ENCODE data around the gene PYY. TPM values are rescaled to one million over a fixed set of nuclear protein-coding genes. Genes with fewer than 3 reads are reported as not detected.
A peak's percentile ranks its signal among the peaks of the same experiment; 100 is the strongest.

The PYY gene
- total RNA-seq, 4 donors from 2014 or later, result not detected

DNA sequence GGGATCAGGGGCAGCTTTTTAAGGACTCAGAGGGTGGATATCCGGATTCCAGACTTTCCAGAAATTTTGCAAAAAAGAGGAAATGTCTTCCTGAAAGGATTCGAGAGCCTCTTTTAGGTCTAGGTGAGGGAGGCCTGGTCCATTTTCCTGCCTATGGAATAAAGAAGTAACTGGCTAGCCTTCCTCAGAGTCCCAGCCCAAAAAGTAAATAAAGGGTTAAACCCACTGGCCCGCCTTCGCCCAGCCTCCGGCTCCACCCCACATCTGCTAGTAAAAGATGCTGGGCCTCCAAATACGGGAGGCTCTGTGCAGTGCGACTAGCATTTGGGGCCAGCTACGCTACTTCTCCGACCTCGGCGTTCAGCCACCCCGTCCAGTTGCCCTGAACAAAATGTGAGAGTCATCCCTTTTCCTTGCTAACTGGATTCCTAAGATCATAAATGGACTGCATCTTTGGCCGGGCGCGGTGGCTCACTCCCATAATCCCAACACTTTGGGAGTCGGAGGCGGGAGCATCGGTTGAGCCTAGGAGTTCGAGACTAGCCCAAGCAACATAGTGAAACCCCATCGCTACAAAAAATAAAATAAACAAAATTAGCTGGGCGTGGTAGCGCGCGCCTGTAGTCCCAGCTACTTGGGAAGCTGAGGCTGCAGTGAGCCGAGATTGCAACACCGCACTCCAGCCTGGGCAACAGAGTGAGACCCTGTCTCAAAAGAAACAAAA lies 45.6 kb downstream of the PYY start:
- ATAC-seq (ENCODE audit: low FRiP score), result peak; percentile 58
- TF ChIP-seq, protein P1, sequence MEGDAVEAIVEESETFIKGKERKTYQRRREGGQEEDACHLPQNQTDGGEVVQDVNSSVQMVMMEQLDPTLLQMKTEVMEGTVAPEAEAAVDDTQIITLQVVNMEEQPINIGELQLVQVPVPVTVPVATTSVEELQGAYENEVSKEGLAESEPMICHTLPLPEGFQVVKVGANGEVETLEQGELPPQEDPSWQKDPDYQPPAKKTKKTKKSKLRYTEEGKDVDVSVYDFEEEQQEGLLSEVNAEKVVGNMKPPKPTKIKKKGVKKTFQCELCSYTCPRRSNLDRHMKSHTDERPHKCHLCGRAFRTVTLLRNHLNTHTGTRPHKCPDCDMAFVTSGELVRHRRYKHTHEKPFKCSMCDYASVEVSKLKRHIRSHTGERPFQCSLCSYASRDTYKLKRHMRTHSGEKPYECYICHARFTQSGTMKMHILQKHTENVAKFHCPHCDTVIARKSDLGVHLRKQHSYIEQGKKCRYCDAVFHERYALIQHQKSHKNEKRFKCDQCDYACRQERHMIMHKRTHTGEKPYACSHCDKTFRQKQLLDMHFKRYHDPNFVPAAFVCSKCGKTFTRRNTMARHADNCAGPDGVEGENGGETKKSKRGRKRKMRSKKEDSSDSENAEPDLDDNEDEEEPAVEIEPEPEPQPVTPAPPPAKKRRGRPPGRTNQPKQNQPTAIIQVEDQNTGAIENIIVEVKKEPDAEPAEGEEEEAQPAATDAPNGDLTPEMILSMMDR (IDR thresholded peaks at IDR 0.05), result no peak

DNA sequence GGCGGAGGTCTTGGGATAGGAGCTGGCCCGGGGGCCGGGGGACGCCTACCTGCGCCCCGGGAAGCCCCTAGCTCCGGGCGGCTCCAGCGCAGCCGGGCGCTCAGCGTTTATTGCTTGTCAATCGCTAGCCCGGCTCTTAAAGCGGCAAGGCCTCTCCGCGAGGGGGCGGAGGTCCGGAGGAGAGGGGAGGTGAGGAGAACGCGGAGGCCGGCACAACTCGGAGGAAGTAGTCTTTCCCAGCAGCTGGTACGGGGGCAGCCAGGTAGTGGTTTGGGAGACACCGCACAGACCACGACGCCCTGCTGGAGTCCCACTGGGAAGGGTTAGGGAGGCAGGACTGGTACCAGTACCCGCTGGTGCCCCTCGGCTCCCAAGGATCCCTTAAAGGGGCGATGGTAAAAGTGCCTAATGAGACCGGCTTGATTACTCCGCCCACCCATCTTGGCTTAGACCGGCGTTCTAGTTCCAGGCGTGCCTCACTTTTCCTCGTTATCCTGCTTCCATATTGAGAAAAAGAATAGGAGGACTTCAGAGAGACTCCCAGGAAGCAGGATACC lies 46.2 kb downstream of the PYY start, which contains the start of gene MPP2:
Gene MPP2 (minus strand): TSS at position 112 of the 557 bp plus-strand sequence. CDS start 3,076 bp downstream, outside the sequence.
- DNase-seq (ENCODE audit: low spot score) (peak; percentile 50), ATAC-seq (ENCODE audit: low FRiP score) (peak; percentile 62)
- TF ChIP-seq, protein P1 (IDR thresholded peaks at IDR 0.05), result no peak

More for the DNA sequence above, 45.6 kb downstream of the PYY start:
- DNase-seq (ENCODE audit: low spot score), result peak; percentile 49

DNA sequence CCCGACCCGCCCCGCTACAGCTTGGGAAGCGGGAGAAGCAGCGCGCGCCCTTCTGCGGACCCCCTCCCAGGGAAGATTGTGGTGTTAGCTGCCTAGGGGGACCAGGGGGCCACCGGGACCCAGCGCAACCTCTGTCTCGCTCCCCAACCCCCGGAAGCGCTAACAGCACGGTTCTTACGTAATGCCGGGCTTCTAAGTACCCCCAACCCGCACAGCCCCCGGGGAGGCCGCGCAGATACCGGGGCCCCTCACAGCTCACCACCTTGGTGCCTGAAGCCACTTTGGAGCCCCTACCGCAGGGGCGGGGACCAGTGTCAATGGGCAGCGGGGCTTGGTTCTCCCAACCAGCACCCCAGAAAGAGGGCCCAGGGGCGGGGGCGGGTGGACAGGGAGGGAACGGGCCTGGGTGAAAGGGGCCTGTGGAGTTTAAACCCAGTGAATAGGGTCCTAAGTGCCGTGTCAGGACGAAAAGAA lies 46.8 kb downstream of the PYY start:
- TF ChIP-seq, protein P1 (IDR thresholded peaks at IDR 0.05), result no peak
- ATAC-seq (ENCODE audit: low FRiP score) (no peak), DNase-seq (ENCODE audit: low spot score) (no peak)

DNA sequence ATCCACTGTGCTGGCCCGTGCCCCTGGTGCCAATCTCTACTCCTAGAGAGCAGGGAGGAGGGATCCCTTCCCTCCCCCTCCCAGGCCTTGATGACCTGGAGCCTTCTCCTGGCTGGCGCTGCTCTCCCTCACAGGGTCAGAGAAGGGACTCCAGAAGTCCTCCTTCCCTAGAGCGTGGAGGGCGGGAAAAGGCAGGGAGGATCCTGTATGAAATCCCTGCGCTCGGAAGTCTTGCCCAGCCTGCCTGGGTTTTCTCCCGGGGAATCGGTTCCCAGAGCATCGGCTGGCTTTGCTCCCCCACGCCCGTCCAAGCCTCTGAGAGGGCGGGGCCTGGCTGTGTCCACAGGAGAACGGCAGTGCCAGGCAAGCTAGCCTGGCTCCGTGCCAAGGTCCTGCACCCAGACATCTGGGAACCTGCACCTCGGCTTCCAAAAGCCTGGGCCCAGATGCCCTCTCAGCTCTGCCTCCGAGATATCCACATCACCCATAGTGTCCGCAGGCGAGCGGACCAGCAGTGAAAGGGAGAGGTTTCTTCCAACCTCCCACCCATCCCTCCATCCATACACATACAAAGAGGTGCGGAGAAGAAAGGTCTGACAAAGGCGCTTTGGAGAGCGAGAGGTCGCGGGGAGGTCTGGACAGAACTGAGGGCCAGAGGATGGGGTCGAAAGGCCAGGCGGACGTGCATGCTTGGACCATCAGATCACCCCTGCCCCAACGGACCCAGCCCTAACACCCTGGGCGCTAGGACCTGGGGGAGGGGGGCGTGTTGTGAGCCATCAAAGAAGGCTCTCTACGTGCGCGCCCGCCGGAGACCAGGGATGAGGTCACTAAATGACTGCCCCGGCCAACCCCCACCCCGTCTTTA lies 47.5 kb downstream of the PYY start:
- ATAC-seq (ENCODE audit: low FRiP score) (peak; percentile 81), DNase-seq (ENCODE audit: low spot score) (peak; percentile 76)
- TF ChIP-seq, protein P1 (IDR thresholded peaks at IDR 0.05), result no peak

DNA sequence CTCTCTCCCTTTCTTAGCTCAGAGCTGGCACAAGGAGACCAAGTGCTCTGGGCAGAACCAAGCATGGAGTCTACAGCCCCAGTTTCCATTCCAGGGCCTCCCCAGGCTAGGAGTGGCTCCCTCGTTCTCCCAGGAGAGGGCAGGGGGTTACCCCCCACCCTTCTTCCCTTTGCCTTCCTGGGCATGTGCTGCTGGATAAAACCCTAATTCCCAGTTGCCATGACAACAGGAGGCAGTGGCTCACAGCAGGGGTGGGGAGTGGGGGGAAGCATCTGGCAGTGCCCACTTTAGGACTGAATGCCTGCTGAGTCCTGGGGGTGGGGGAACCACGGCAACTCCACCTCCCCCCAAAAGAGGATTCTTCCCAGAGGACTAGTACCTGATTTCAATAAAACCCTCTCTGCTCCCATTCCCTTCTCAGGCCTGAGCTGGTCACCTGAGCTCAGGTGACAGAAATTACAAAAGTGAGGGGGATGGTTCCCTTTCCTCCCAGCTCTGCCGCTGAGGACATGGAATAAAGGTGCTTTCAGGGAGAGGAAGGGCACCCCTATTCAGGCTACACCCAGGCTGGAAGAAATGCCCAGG lies 48.2 kb downstream of the PYY start:
- DNase-seq (ENCODE audit: low spot score), result no peak
- no peak for ATAC-seq (ENCODE audit: low FRiP score)
- TF ChIP-seq, protein P1 (IDR thresholded peaks at IDR 0.05), result no peak

Other genes with a start within 250 kb of the PYY start
- gene SOST, start 195.1 kb downstream of the PYY start, total RNA-seq, result not detected
- 10 to 100 TPM; 52.8 to 87.2 (median 65.9) TPM for gene DUSP3, start 175.0 kb downstream of the PYY start, total RNA-seq
- under 1 TPM in 2 of 4 donors, not detected in 2; 0.09 to 0.12 TPM for gene CFAP97D1, start 173.5 kb downstream of the PYY start, total RNA-seq
- 10 to 100 TPM; 13.2 to 27.9 (median 24.0) TPM for gene MPP3, start 120.8 kb downstream of the PYY start, total RNA-seq
- gene CD300LG, start 106.8 kb downstream of the PYY start, total RNA-seq, result 100 to 1,000 TPM in 2 of 4 donors, 10 to 100 TPM in 2; 35.2 to 382 (median 96.5) TPM
- 1 to 10 TPM; 1.3 to 4.5 (median 3.2) TPM for gene MPP2, start 46.4 kb downstream of the PYY start, total RNA-seq
- not detected for gene PPY, start 11.5 kb downstream of the PYY start, total RNA-seq
- gene NAGS, start 50.7 kb upstream of the PYY start, total RNA-seq, result 1 to 10 TPM in 1 of 4 donors, under 1 TPM in 3; 0.37 to 1.6 (median 0.77) TPM
- 10 to 100 TPM; 17.3 to 37.0 (median 26.8) TPM for gene TMEM101, start 61.0 kb upstream of the PYY start, total RNA-seq
- 10 to 100 TPM; 24.6 to 52.9 (median 47.4) TPM for gene LSM12, start 112.7 kb upstream of the PYY start, total RNA-seq
- 10 to 100 TPM; 30.1 to 58.3 (median 39.0) TPM for gene G6PC3, start 116.8 kb upstream of the PYY start, total RNA-seq
- 10 to 100 TPM; 52.5 to 91.9 (median 62.4) TPM for gene HDAC5, start 169.7 kb upstream of the PYY start, total RNA-seq
- 1 to 10 TPM; 1.0 to 5.2 (median 1.5) TPM for gene HROB, start 188.0 kb upstream of the PYY start, total RNA-seq
- gene ASB16, start 216.8 kb upstream of the PYY start, total RNA-seq, result under 1 TPM in 1 of 4 donors, not detected in 3; 0.19 TPM
- gene TMUB2, start 233.0 kb upstream of the PYY start, total RNA-seq, result 10 to 100 TPM; 31.7 to 41.2 (median 35.8) TPM
- gene ATXN7L3, start 245.9 kb upstream of the PYY start, total RNA-seq, result 10 to 100 TPM; 37.8 to 55.2 (median 45.0) TPM

Data from omental fat pad (tissue), 4 donors.